Stimulated activated CD8-positive, alpha-beta memory T cell treated with anti-CD3 and anti-CD28 coated beads, Interleukin-7, amount 100 ng/mL, for 48 hours (primary cell): ENCODE measurements around the gene ZNF516.
"Not testable (repeated sequence)": the region's sequence is repeated elsewhere in the genome, so short reads cannot be mapped to it uniquely, and the experiment has no call there.

Experiments
- DNase-seq, 2 donors: peaks; one replicate each; pipeline ENCODE4 v3.0.0-alpha.2; 2020; ENCODE audit warnings: low read depth in 1 of 2; ENCODE audit errors: extremely low read depth in 1 of 2

Gene ZNF516

DNA sequence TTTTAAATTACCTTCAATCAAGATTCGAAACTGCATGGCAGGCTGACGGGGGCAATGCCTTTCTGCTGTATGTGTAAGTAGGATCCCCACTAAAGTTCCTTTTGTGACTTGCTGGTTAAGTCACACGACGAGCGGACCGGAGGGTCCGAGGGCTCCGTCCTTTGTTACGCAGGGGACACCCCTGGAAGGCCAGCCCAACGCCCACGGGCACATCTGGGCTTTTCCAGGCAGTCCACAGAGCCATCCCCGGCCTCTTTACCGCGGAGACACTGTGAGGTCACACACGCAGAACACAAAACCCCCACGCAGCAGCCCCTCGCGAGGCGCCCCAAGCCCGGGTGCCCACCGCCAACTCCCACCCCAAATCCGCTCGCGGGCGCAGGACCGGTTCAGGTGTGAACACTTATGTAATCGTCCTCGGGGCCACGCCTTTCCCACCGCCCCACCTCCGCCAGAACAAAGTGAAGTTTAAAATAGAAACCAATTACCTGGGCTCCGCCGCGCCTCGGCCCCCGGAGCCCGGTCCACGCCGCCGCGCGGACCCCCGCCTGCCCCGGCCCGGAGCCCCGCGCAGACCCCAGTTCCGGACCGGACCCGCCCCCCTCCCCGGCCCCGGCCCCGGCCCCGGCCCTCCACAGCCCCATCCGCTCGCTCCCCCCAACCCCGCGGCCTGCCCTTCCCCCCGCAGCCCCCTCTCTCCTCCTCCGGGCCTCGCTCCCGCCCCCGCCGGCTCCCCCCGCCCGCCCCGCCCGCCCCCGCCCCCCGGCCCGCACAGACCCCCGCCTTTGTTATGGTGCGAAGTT lies 4.2 kb downstream of the ZNF516 start:
- DNase-seq: no peak

DNA sequence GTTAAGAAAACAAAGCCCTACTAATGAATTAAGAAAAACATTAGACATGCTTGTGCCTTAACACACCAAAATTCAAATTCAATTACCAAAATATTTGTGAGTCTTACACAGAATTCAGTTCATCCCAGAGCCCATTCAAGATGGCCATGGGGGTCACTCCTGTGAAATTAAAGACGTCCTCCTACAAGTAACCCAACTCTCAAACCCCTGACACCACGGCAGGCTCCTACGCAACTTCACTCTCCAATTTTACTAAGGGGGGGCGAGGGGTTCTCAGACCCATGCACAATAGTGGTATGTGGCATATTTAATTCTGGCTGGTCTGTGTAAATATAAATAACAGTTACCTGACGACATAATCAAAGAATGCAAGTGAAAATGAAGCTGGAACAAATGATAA lies 5.0 kb downstream of the ZNF516 start:
- DNase-seq: no peak

DNA sequence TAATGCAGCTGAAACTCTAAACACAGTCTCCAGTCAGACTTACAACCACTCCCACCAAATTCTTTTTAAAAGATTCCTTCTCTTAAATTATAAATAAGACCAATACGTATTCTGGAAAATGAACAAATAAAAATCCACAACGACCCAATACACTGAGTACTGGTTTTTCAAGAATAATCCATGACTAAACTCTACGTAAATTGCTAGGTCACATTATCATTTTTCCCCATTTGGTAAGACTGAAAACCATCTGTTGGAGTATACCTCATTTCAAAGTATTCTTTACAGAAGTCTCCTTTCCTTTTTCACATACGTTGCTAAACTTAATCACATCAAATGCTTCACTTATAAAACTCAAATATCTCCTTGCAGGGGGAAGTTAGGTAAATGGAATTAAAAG lies 6.0 kb downstream of the ZNF516 start:
- DNase-seq: no peak

DNA sequence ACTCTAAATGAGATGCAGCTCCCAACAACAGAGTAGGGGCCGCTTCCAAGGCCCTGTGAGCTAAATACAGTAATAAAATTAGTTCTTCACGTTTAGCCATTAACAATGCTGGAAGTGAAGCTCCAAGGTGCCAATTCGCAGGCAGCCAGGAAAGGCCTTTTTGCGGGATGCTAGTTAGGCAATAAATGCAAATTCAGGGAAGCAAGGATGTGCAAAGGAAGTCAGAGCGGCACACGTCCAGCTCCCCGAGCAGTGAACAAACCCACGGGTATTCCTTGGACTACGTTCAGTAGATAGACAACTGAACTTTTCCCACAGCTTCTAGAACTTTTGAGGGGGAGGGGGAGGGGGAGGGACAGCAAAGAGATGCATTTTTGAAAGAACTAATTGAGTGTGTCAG lies 6.9 kb downstream of the ZNF516 start:
- no peak for DNase-seq

DNA sequence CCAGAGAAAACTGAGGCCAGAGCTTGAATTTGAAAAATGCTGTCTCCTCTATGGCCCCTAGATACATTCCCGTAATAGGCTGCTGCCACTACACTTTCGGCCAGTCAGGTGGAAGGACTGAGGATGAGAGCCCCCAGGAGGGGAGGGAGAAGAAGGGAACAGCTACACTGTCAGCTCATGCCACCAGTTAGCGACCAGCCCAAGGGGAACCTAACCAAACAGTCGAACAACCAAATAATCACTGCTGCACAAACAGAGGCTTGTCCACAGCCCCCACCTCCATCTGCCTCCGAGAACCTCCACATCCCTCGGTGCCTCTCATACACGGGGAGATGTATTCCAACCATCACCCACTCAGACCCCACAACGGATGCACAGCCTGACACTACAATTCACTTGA lies 7.3 kb downstream of the ZNF516 start:
- no peak for DNase-seq

DNA sequence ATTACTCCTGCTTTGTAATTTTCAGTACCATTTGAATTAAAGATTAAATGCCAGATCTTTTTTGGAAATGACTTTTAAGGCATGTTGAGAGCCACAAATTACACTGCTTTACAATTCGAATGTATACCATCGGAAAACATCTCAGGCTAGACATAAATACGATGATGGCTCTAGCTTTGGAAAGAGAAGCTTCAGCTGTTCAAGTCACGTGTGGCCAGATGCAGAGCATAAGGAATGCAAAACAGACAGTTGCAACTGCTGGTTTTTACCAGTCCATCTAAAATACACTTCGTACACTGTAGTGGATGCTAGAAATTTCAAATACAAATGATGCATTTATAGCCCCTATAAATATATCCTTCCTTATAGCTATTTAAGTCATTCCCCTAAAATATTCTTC lies 8.0 kb downstream of the ZNF516 start:
- no peak for DNase-seq

DNA sequence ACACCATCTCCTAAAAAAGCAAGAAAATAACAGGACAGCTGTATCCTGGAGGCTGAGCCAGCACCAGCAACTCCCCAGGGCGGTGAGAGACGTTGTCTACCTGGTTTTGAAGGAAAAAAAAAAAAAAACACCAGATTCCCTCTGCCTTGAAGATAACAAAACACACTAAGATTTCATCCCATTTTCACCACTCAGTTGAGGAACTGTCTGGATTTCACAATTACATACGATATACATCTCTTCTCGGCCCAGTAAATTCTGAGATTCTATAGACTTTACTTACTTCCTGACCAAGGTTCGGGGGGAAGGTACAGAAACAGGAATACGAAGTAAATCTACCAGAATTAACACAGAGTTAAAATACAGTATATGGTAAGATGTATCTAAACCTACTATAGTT lies 8.5 kb downstream of the ZNF516 start:
- DNase-seq: no peak

DNA sequence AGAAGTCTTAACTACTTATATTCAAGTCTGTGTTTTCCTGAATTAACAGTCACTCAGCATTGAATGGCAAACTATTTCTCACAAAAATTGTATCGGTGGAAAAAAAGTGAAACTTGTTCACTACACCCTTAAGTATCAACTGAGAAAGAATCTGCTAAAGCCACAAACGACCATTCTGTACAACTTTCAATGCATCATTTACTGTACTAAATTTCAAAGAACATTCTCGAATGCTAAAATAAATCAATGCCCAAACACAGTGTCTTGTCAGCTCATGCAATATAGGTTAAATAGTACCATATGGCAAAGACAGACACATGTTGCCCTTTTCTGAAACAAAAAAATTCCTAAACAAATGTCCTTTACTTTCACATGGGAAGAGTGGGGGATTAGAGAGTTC lies 9.0 kb downstream of the ZNF516 start:
- DNase-seq: no peak

DNA sequence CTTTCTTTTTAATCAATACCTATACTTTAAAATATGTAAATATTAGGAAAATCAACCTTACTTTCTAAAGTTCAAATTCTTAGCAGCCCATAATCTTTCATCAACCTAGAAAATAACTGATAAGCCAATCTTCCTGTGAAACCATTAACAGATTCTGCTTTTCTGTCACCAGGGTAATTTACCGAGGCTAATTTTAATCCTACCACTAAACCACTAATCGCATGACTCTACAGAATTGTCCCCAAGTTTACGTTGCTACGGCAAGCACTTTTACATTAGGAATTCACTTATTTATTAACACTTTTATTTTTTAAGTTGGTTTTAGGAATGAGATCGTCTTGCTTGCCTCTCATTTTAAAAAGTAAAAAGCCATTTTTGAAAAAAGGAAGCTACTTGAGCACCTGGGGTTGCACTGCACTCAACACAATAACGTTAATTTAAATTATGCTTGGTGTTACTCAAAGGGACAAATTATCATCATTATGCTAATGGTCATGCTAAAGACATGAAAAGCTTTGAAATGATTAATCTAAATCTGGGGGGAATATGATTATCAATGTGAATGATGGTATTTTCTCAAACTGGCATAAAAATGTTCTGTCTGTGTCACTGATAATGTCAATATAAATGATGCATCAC lies 10.2 kb downstream of the ZNF516 start:
- no peak for DNase-seq

DNA sequence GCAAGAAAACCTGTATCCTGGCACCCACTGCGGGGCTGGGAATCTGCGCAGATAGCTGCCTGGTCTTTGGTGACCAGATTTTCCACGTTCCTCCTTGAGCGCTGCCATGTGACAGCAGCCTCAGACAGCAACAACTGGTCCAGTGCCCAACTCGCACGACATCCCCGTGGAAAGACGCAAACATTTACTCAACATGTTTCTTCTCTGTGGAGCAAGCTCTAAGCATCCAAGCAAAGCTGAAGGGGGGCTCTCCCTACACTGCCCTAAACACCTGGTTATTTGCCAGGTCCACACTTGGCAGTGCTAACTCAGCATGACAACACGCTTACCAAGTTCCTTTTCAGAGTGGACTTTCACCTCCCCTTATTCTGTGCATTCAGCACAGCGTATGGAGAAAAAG lies 11.3 kb downstream of the ZNF516 start:
- DNase-seq: no peak

DNA sequence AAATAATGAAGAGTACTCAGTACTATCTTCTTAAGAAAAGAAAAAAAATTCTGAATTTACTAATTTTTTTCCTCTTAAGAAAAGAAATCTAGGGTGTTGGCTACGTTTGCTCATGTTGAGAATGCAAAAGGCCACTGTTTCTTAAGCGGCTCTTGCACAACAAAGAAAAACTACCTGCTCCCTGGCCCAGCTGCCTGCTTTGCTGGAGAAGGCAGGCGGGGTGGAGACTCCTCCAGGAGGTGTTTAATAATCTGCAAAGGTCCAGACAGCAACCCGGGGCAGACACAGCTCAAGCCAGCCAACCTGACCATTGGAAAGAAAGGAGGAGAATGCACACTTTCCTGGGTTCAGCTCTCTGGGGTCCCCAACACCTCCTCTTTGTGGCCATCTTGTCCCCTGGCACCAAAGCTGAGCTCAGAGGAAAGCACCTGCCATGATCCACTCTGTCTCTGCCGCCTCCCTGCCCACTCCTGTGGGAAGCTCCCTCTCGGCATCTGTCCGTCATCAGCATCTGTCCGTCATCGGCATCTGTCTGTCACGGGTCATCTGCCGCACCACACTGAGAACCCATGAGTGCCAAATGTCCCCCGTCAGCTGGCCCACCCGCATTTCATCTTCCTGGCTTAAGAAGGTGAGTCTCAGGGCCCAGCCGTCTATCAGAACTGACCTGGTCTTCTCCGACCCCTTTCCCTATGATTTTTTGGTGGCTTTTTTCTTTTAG lies 11.9 kb downstream of the ZNF516 start:
- no peak for DNase-seq

DNA sequence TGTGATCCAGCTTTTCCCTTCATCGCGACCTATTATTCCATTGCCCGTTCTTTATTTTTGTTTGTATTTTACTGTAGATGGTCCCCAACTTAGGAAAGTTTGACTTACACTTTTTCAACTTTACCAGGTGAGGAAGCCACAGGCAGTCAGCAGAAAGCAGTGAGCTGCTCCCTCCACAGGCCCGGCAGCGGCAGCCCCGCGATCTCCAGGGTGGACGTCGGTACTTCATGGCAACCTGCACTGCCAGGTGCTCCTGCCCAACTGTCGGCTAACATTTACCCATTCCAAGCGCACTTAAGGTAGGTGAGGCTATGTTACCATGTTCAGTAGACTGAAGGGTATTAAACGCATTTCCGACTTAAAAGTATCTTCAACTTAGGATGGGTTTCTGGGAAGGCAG lies 12.8 kb downstream of the ZNF516 start:
- no peak for DNase-seq

DNA sequence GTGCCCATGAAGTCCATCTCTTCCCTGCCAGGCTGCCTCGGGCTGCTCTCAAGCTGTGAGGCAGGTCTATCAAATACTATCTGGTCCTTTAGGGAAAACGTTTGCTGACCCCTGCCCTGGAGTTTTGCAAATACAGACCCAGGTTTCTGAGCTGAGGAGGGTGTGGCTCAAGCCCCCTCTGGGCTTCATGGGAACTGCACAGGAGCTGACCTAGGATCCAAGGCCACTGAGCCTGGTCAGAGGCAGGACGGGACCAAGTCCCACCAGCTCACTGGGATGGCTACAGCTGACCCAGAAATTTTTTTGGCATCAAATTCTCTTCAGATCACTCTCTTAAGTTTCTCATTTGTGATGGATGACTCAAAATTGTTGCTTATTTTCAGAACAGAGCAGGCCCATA lies 14.1 kb downstream of the ZNF516 start:
- DNase-seq: no peak

DNA sequence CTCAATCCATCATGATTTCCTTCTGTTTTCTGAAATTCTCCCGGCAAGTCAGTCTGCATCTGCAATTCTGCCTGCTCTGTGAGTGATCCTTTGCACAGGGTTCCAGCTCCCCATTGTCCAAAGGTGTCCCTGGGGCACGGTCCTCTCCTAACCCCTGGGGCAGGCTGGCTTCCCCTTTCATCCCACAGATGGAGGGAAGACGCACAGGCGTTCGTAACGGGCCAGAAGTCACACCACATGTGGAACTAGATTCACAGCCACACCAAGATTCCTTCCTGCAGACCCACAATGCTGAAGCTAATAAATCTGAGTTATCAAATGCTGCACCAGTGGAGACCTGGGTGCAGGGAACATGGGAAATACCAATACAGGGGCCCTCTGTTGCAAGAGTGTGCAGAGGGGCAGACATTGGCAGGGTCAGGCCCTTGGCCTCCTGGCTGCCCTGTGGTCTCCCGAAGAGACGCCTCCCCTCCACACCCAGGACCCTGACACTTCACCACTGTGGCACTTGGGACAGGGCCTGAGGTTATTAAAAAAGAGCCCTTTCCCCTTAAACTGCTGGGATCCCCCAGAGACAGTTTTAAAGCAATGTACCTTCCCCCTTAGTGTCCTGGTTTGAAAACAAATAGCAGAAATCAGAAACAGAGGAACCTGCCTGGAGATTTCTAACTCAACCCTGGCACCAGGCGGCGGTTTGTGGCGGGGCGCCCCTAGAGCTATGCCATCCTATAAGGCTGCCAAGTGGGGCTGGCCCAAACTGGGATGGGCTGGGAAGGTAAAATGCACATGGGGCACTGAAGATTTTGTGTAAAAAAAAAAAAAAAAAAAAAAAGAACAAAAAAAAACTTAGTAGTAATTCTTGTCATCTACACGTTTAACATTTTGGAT lies 15.4 kb downstream of the ZNF516 start:
- DNase-seq: no peak

DNA sequence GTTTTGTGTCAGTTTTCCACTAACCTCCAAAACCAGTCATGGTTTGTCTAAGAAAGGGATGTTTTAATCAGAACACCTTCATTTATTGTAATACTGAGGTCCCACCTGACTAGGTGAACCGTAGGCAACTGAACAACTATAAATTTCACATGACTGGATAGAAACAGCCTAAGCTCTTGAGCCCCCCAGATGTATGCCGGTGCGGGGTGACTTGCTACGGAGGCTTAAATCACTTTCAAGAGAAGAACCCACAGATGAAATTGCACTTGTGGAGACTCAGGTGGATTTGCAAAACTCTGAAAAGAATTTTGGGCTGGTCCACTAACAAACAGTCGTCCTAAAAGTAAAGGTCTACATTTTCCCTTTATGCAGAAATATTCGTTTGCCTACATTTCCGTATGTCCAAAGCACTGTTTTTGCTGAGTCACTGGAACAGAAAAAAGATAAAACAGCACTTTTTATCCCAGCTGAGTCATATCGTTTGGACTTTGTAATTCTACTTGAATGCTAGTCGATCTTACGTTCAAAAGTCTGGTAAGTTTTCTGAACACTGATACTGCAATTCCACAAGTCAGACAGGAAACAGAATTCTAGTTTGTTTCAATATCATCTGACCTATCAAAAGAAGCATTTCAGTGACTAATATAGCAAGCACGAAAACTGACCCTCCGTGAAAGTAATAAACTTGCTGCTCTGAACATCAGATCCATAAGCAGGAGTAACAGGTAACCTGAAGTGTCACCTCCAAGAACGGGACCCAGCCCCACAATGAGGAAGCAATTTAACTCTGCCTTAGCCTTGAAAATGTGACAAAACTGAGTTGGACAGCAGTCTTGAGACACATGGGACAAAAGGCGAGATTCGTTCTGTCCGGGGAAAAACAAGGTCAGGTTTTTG lies 18.1 kb downstream of the ZNF516 start:
- DNase-seq: no peak

DNA sequence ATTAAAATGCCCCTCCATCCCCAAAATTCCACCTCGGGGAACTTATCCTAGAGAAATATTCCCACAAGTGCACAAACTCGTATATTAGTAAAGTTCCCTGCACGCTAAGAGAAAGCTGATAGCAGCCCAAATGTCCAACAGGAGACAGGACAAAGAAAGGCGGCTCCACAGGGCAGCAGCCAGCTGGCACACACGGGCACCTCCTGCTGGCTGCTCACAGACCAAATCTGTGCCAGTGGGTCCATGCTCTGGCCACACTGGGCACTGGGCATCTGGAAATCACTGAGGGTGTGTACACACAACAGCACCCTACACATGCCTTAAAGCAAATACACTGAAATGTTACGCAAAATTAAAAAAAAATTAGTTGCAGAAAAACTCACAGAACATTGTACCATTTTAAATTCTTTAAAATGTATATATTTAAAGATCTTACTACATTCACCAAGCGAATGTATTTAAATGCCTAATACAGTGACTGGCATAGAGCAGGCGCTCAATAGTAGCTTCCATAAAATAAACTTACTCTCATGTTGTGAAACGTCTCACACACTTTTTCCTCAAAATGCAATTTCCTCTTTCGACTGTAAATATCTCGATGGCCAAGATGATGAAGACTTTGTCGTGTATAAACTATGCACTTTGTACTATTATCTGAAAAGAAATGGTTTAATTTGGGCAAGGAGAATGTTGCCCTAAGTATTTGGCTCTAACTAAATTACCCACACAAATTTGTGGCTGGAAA lies 19.4 kb downstream of the ZNF516 start:
- no peak for DNase-seq

DNA sequence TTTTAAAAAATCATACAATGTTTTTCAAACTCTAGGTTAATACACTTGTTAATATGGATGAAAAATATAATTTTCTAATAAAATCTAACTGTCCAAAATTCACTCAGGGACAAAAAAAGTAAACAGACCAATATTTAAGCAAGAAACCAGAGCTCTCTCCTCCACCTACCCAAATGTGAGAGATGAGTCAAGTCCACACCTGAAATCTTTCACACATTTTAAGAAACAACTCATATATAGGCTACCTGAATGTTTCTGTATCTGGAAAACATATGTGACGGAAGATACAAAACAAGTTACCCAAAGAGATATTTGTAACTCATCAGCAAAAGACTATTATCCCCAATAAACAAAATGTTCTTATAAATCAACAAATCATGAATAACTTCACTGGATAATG lies 20.2 kb downstream of the ZNF516 start:
- no peak for DNase-seq

DNA sequence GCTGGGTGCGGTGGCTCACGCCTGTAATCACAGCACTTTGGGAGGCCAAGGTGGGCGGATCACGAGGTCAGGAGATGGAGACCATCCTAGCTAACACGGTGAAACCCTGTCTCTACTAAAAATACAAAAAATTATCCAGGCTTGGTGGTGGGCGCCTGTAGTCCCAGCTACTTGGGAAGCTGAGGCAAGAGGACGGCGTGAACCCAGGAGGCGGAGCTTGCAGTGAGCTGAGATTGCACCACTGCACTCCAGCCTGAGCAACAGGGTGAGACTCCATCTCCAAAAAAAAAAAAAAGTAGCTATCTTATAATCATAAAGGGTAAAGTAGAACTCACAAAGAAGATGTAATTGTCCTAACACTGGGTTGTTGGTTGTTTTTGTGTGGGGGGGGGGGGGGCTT lies 21.5 kb downstream of the ZNF516 start:
- not testable (repeated sequence) for DNase-seq

DNA sequence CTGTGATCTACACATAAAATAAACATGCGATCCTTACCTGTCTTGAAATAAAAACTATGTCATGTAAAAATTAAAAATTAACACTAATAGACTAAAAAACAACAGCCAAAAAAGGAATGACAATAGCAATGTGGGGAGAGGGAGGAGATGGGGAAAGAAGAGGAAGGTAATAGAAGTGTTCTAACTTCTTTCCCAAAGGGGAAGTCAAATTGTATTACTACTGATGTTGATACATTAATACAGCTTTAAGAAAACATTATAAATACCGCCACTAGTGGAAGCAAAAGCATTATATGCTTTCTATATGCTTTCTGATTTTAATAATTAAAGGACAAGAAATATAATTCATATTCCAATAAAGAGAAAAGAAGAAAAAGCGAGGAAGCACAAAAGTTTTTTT lies 22.2 kb downstream of the ZNF516 start:
- no peak for DNase-seq
